CD4-positive, alpha-beta T cell treated with Interleukin-6 for 4 hours (primary cell): ENCODE measurements around the gene ZBTB12.
"Not testable (repeated sequence)": the region's sequence is repeated elsewhere in the genome, so short reads cannot be mapped to it uniquely, and the experiment has no call there.

Experiments
- DNase-seq: peaks from one replicate; pipeline ENCODE4 v3.0.0-alpha.2; 2020; ENCODE audit warnings: mixed read lengths

Gene ZBTB12

DNA sequence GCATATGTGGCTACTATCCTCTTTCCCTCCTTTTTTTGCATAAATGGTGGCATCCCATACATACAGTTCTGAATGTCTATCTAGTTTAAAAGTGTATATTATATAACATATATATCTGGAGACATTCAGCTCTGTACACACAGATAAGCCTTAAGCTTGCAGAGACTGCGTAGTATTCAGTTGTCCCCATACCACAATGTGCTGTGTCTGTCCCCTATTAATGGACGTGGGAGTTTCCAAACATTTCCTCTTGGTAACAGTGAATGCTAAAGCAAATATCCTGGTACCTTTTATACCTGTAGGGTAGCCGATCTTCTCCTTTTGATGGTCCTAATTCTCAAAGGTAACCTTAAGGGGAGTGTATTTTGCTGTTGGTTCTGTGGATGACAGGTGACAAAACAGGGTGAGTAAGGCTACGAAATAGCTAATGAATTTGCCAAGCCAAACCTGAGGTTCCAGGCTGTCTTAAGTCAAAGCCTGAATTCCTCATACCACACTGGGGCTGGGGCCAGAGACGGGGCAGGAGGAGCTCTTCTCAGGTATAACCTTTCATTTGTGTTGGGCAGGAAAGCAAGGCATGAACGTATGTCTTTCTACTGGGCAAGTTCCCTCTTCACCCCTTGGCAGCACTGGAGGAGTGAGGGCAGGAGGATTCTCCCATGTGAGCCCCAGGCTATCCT, 17.9 kb upstream of the ZBTB12 start:
- no peak for DNase-seq

- DNase-seq: no peak
Measured at GRCh38 chr6:31918069-31918720, 16.3 kb upstream of the ZBTB12 start.

GRCh38 chr6:31915756-31916155, 13.9 kb upstream of the ZBTB12 start:
- DNase-seq: no peak

DNA sequence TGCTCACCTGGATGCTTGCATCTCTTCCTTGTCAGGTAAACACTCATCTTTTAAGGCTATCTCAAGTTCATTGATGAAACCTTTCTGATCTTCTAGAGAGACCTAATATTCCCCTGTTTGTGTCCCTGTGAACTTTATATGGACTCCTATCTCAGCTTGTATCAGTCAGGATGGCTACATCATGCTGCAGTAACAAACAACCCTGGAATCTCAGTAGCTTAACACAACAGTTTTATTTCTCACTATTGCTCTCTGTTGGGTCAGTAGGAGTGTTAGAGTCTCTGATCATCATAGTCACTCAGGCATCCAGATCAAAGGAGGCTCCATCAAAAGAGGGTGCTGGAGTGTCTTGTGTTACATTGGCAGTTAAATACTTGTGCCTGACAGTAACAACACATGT, 13.5 kb upstream of the ZBTB12 start:
- no peak for DNase-seq

DNA sequence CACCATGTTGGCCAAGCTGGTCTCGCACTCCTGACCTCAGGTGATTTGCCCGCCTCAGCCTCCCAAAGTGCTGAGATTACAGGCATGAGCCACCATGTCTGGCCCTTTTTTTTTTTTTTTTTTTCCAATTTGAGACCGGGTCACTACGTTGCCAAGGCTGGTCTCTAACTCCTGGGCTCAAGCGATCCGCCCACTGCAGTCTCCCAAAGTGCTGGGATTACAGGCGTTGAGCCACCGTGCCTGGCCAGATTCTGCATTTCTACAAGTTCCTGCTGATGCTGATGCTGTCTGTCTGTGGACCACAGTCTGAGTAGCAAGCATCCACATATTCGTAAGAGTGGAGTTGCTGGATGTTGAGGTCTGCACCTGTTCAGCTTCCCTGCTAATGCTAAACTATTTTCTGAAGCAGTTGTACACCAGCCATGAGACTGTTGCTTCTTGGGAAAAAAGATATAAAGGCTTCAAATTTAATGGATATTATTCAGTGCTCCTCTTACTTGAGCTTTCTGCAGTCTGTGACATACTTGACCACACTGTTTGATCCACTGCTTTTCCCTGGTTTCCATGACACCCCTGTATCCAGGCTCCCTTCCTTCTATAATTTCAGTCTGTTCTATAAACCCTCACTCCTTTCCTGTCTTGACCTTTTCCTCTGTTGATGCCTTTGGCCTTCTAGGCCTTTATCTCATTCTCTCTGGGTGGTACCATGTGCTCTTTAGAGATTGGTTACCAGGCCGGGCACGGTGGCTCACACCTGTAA, 10.1 kb upstream of the ZBTB12 start:
- DNase-seq: no peak

DNA sequence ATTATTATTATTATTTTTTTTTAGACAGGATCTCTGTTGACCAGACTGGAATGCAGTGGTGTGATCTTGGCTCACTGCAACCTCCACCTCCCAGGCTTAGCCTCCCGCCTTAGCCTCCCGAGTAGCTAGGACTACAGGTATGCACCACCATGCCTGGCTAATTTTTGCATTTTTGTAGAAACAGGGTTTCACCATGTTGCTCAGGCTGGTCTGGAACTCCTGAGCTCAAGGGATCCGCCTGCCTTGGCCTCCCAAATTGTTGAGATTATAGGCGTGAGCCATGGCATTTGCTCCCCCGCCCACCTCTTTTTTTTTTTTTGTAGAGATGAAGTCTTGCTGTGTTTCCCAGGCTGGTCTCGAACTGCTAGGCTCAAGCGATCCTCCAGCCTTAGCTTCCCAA, 7.4 kb upstream of the ZBTB12 start:
- not testable (repeated sequence) for DNase-seq

GRCh38 chr6:31908791-31909190, 6.9 kb upstream of the ZBTB12 start:
- DNase-seq: no peak

DNA sequence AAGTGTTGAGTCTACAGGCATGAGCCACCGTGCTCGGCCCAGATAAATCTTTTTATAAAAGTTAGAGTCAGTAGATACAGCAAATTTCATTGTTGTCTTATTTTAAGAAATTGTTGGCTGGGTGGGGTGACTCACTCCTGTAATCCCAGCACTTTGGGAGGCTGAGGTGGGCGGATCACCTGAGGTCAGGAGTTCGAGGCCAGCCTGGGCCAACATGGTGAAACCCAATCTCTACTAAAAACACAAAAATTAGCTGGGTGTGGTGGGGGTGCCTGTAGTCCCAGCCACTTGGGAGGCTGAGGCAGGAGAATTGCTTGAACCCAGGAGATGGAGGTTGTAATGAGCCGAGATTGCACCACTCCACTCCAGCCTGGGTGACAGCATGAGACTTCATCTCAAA, 6.4 kb upstream of the ZBTB12 start:
- not testable (repeated sequence) for DNase-seq

GRCh38 chr6:31907158-31907813, 5.4 kb upstream of the ZBTB12 start:
- no peak for DNase-seq

DNA sequence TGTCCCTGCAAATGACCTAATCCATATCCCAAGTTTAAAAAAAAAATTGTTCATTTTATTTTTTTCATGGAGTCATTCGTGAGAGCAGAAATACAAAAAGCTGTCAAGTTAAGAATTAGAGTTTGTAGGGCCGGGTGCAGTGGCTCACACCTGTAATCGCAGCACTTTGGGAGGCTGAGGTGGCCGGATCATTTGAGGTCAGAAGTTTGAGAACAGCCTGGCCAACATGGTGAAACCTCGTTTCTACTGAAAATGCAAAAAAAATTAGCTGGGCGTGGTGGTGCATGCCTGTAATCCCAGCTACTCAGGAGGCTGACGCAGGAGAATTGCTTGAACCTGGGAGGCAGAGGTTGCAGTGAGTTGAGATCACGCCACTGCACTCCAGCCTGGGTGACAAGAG, 4.8 kb upstream of the ZBTB12 start:
- not testable (repeated sequence) for DNase-seq

DNA sequence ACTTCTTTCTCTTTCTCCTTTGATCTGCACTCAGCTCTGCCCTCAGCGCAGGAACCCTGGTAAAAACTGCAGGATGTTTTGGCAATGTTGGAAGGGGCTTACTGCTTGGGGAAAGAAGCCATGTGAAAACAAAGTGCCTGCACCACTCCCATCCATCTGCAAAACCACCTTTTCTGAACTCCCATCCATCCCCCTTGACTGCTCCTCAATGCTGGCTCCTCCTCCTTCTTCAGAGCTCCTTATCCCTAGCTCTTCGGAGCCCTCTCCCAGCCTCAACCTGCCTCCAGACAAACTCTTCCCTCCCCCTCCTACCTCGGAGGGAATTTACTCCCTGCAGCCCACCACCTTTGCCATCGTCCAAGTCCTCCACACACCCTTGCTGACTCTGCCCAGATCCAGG, 4.2 kb upstream of the ZBTB12 start:
- DNase-seq: no peak

GRCh38 chr6:31905041-31905440, 3.2 kb upstream of the ZBTB12 start:
- DNase-seq: no peak

DNA sequence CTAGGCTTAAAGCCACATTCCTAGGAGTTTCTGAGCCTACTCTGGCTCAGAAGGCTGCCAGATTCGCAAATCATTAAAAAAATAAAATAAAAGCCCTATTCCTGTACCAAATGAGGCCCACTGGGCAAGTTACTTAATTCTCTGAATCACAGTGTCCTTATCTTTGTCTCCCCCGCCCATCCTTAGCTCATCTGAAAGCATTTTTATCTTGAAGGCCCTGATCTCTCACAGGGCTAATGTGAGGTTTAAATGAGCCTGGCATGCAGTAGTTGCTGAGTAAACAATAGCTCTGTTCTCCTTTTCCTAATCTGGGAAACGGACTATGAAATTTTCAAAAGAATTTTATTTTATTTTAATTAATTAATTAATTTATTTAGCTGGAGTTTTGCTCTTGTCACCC, 2.1 kb upstream of the ZBTB12 start:
- no peak for DNase-seq

DNA sequence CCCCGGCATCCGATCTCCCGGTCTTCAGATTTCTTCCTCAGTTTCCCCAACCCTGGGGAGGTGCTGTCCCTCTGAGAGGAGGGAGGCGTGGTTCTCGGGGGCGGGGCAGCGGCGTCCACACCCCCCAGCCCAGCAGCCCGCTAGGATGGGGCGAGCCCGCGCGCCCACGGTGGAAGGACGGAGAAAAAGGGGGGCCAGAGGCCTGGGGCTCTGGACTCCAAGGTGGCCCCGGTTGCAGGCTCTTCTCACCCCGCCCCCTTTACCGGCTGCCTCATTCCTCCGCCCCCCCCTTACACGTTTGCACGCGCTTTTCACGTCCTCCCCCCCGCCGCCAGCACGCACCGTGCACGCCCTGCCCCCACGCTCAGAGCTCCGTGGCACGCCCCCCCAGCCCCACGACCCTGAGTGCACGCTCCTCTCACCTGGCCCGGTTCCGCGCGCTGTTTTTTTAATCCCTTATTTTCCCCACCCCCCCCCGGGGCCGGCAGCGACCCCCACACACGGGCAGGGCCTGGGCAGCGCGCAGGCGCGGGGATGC, 402 bp downstream of the ZBTB12 start:
- peak; percentile 83 for DNase-seq

DNA sequence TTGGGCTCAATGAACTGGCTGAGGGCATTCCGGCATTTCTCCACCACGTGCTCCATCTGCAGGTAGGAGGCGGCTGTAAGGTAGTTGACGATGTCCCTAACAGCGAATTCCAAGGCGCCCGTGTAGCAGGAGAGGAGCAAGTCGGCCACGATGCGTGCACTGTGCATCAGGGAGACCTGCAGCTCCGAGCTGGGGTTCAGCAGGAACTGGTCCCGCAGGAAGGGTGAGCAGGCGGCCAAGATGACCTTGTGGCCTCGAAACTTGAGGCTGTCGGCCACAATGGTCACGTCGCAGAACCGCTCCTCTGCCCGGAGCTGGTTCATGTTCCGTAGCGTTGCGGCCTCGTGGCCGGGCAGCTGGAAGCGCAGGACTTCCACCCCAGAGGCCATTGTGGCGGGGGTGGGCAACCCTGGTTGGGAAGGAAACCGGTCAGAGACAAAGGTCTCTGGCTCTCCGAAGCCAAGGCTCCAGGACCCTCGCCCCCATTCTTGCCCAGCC, 920 bp downstream of the ZBTB12 start:
- no peak for DNase-seq

DNA sequence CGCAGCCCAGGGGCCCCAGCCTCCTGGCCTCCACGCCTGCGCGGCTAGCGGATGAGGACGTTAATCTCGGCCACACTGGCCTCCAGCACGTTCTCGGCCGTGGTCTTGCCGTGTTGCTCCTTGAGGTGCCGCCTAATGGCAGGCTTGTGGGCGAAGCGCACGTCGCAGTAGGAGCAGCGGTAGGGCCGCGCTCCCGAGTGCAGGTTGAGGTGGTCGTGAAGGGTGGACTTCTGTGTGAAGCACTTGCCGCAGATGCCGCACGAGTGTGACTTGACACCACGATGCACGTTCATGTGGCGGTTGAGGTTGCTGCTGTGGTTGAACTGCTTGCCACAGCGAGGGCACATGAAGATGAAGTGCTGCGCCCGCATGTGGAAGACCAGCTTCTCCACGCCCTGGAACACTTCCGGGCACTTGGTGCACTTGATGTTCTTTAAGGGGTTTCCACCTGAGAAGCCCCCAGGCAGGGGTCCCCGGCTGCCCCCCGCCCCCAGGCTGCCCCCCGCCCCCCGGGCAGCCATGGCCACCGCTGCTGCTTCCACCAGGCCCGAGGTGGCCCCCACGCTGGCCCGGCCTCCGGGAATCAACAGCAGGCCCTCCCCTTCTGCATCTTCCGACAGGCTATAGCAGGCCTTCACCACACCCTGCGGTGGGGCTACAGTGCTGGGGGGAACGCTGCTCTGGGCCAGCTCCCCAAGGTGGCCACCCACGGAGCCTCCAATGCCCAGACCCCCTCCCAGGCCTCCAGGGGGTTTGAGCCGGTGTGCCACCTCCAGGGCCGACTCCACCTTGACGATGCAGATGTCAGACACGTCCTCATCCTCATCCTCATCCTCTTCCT, 1.8 kb downstream of the ZBTB12 start:
- no peak for DNase-seq

- DNase-seq: no peak
Measured at GRCh38 chr6:31899215-31899614, 2.7 kb downstream of the ZBTB12 start.

DNA sequence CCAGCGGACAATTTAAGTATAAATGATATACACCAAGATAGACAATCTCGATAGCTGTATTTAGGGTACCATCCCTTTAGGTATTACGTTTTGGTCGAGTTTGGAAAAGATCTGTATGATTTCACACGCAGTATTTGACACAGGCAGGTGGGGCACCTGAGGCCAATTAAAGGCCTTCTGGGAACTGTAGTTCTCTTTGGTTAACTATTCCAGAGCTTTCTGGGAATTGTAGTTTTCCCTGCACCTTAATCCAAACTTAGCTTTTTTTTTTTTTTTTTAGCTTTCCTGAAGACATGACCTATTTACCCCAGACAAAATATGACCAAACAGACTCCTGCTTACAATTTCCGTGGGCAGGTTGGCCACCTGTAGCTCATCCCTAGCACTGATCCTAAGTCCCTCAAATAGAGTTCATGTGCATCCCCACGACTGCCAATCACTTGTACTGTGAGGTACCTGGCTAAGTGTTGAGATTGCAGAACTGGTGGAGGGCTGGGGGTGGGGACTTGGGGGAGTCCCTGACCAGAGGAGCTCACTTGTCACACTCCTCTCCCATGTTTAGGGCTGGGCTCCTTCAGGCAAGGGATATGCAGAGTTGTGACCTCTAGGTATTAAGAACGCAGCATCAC, 3.4 kb downstream of the ZBTB12 start:
- peak; percentile 52 for DNase-seq

DNA sequence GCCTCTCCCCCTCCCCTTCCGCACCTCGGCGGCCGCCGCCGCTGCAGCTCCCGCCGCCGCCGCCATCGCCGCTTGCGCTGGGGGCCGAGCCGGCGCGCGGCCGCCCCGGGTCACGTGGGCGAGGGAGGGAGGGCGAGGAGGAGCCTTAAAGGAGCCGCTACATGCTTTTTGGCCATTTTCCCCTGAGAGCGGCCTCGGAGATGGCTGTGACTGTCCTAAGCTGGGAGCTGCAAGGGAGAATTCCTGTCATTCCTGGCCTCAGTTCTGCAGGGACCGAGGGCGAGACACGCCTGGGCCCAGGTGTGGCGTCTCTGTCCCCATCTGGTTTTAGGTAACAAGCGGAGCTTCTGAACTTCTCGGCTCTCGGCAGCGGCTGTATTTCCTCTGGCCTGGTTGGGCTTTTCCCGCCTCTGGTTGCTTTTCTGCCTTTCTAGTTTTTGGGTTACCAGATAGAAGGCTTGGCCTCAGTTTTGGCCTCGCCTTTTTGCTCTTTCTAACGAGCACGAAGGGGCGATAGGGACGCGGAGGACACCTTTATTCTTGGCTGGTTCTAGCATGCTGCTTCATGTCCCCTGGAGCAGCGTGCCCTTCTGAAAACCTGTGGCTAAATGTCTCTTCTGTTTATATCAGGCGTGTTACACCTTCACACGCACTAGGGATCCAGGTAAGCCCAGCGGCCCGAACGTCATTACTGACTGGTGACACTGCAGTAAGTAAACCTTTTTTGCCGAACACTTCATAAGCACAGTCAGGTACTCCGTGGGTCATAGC, 4.1 kb downstream of the ZBTB12 start, which contains the start of gene EHMT2:
Gene EHMT2, minus strand, starts transcription at position 87 of the 771 bp plus-strand sequence. Its CDS starts 21 bp downstream, at position 66.
- DNase-seq: peak; percentile 85

- DNase-seq: peak; percentile 10
Measured at GRCh38 chr6:31896856-31897611, 4.9 kb downstream of the ZBTB12 start.
